HepG2 (cell line): ENCODE data around the gene SCGB1D1. TPM values are rescaled to one million over a fixed set of nuclear protein-coding genes. Genes with fewer than 3 reads are reported as not detected.

ENCODE experiments used
- ATAC-seq: fragments of 200-7000 bp; cut with Tn5 transposase; 3 replicates; pipeline ENCODE4 v1.9.1; 2020; ENCODE audit warnings: mild to moderate bottlenecking, moderate library complexity
- BruUV-seq: library from RNA; stranded (reverse); fragments of 400-500 nt; replicated peaks from 2 replicates; lab custom pipeline; 2021; lab: Mats Ljungman, UMichigan
- CTCF ChIA-PET: fragments of 300-600 bp; formaldehyde crosslinking; extraction: SDS; loops from one replicate; lab custom pipeline; 2021; ENCODE audit warnings: low total read pairs, inconsistent platforms, low intra/inter-chr PET ratio; lab: Yijun Ruan, JAX
- POLR2A ChIA-PET: fragments of 350-600 bp; sonication (Branson Sonifier 250); formaldehyde crosslinking; loops from one replicate; lab custom pipeline; 2020; ENCODE audit warnings: antibody characterized with exemption, inconsistent platforms; lab: Yijun Ruan, JAX
- DNase-seq: peaks from one replicate; pipeline ENCODE4 v3.0.0-alpha.2; 2015; ENCODE audit warnings: low spot score
- FAIRE-seq: peaks from 3 replicates; lab custom pipeline; 2011; peaks lifted over from hg19 to GRCh38; lab: Jason Lieb, UNC
- H2AFZ ChIP-seq: one replicate; pipeline ENCODE4 v1.6.1; 2011; ENCODE audit warnings: low read length, inconsistent platforms
- H3K27ac ChIP-seq: fragments of 300-600 bp; 3 replicates; pipeline ENCODE4 v1.8.0; 2011; ENCODE audit warnings: mixed run types, mild to moderate bottlenecking, mixed read lengths, low read length, inconsistent platforms; ENCODE audit not compliant: insufficient read depth; ENCODE audit errors: extremely low read length
- H3K27me3 ChIP-seq, 2 experiments: fragments of 200-600 bp in 1 of 2; 2 replicates in 1 of 2; 3 replicates in 1 of 2; pipeline versions ENCODE4 v1.6.0 to v1.8.0; 2011; ENCODE audit warnings: low read length in 2 of 2, mild to moderate bottlenecking in 2 of 2, moderate library complexity in 2 of 2, inconsistent platforms in 1 of 2; ENCODE audit not compliant: insufficient read depth in 2 of 2, control insufficient read depth in 1 of 2
- H3K36me3 ChIP-seq, 2 experiments: fragments of 200-600 bp in 1 of 2; replicated peaks in 1 of 2; 2 replicates in 1 of 2; 3 replicates in 1 of 2; pipeline versions ENCODE4 v1.5.1 to v1.8.0; 2011; ENCODE audit warnings: low read length in 2 of 2, inconsistent platforms in 1 of 2; ENCODE audit not compliant: insufficient read depth in 2 of 2, control insufficient read depth in 1 of 2
- H3K4me1 ChIP-seq: 2 replicates; pipeline ENCODE4 v1.5.1; 2012; ENCODE audit warnings: low read length, inconsistent platforms; ENCODE audit not compliant: insufficient read depth
- H3K4me2 ChIP-seq: 2 replicates; pipeline ENCODE4 v1.6.0; 2011; ENCODE audit warnings: low read depth, low read length, inconsistent platforms
- H3K4me3 ChIP-seq, 3 experiments: fragments of 200-600 bp in 1 of 3; sonication (generic), shearing (Covaris generic) in 1 of 3; replicated peaks in 1 of 3; 2 replicates each; pipeline ENCODE4 v1.5.1; 2011 to 2016; ENCODE audit warnings: low read length in 3 of 3, inconsistent platforms in 2 of 3, low read depth in 2 of 3, mild to moderate bottlenecking in 2 of 3, control low read depth in 1 of 3, mixed read lengths in 1 of 3; ENCODE audit not compliant: insufficient read depth in 1 of 3
- H3K79me2 ChIP-seq: one replicate; pipeline ENCODE4 v1.6.1; 2011; ENCODE audit warnings: low read length, inconsistent platforms; ENCODE audit not compliant: insufficient read depth
- H3K9ac ChIP-seq: 2 replicates; pipeline ENCODE4 v1.6.0; 2011; ENCODE audit warnings: mild to moderate bottlenecking, low read depth, low read length, inconsistent platforms; ENCODE audit not compliant: insufficient read depth
- H3K9me3 ChIP-seq: 2 replicates; pipeline ENCODE4 v1.5.1; 2012; ENCODE audit warnings: mild to moderate bottlenecking, low read length
- H4K20me1 ChIP-seq: 2 replicates; pipeline ENCODE4 v1.6.0; 2011; ENCODE audit warnings: inconsistent platforms, mild to moderate bottlenecking, low read length, moderate library complexity; ENCODE audit not compliant: insufficient read depth
- DNMT1 ChIP-seq: sonication (generic); formaldehyde crosslinking; IDR thresholded peaks from 2 replicates; pipeline ENCODE4 v1.5.1; 2020; ENCODE audit warnings: mild to moderate bottlenecking, missing genetic modification reagents
- HOXD1 ChIP-seq: sonication (generic); formaldehyde crosslinking; IDR thresholded peaks from 2 replicates; pipeline ENCODE4 v1.5.0; 2020; ENCODE audit warnings: missing genetic modification reagents
- KLF16 ChIP-seq, 2 experiments: sonication (generic) in 1 of 2; formaldehyde crosslinking in 1 of 2; IDR thresholded peaks; 2 replicates each; pipeline versions ENCODE4 v1.6.1 to v1.8.0; 2016 to 2023; ENCODE audit warnings: missing genetic modification reagents in 2 of 2, missing compliant biosample characterization in 1 of 2
- MAZ ChIP-seq, 2 experiments: sonication (generic) in 1 of 2; formaldehyde crosslinking in 1 of 2; IDR thresholded peaks; 2 replicates each; pipeline versions ENCODE4 v1.5.0 to v1.6.1; 2012 to 2020; ENCODE audit warnings: low read depth in 2 of 2, mild to moderate bottlenecking in 2 of 2, borderline replicate concordance in 1 of 2, improper control_type of control experiment in 1 of 2, low read length in 1 of 2, missing genetic modification reagents in 1 of 2, moderate library complexity in 1 of 2
- STAG1 ChIP-seq: sonication (generic); formaldehyde crosslinking; IDR thresholded peaks from 2 replicates; pipeline ENCODE4 v1.4.0; 2020; ENCODE audit warnings: missing genetic modification reagents
- TCF7L2 ChIP-seq: IDR thresholded peaks from 2 replicates; pipeline ENCODE4 v1.6.1; 2011; ENCODE audit warnings: mild to moderate bottlenecking, low read depth, low read length, moderate library complexity
- ZBTB21 ChIP-seq: sonication (generic); formaldehyde crosslinking; IDR thresholded peaks from 2 replicates; pipeline ENCODE4 v1.4.0; 2020; ENCODE audit warnings: missing genetic modification reagents
- ZBTB8A ChIP-seq: sonication (generic); formaldehyde crosslinking; IDR thresholded peaks from 2 replicates; pipeline ENCODE4 v1.4.0; 2020; ENCODE audit warnings: mild to moderate bottlenecking, low read depth, missing genetic modification reagents, borderline replicate concordance
- ZMYM3 ChIP-seq: sonication (generic); formaldehyde crosslinking; IDR thresholded peaks from 2 replicates; pipeline ENCODE4 v1.5.1; 2020; ENCODE audit warnings: mild to moderate bottlenecking, missing genetic modification reagents
- ZNF101 ChIP-seq: sonication (generic); formaldehyde crosslinking; IDR thresholded peaks from 2 replicates; pipeline ENCODE4 v1.4.0; 2020; ENCODE audit warnings: mild to moderate bottlenecking, low read depth, missing genetic modification reagents, borderline replicate concordance
- ZNF414 ChIP-seq: sonication (generic); formaldehyde crosslinking; IDR thresholded peaks from 2 replicates; pipeline ENCODE4 v1.5.0; 2020; ENCODE audit warnings: missing genetic modification reagents
- ZNF530 ChIP-seq: sonication (generic); formaldehyde crosslinking; IDR thresholded peaks from 2 replicates; pipeline ENCODE4 v1.5.0; 2020; ENCODE audit warnings: low read depth, mild to moderate bottlenecking, missing genetic modification reagents
- ZNF616 ChIP-seq: sonication (generic); formaldehyde crosslinking; IDR thresholded peaks from 2 replicates; pipeline ENCODE4 v1.5.0; 2020; ENCODE audit warnings: low read depth, mild to moderate bottlenecking, missing genetic modification reagents
- ZNF780A ChIP-seq: sonication (generic); formaldehyde crosslinking; IDR thresholded peaks from 2 replicates; pipeline ENCODE4 v1.8.0; 2022; ENCODE audit warnings: mild to moderate bottlenecking, missing genetic modification reagents, moderate library complexity
- ZSCAN29 ChIP-seq: sonication (generic); formaldehyde crosslinking; conservative IDR thresholded peaks from 2 replicates; pipeline ENCODE4 v1.4.0; 2020; ENCODE audit warnings: mild to moderate bottlenecking, missing genetic modification reagents
- WGBS: methylation state at CpG from one replicate; pipeline ENCODE4 v1.1.6; 2017; ENCODE audit warnings: low lambda C conversion rate; 5-methylcytosine and 5-hydroxymethylcytosine counted together
- in situ Hi-C: cut with HindIII; loops from 2 replicates; pipeline ENCODE4 v1.10.0; 2017; ENCODE audit warnings: low pct_unique_long_range_greater_than_20kb; ENCODE audit not compliant: extremely low pct_ligation_motif_present
- intact Hi-C: fragments of 100-400 bp; cut with micrococcal nuclease; formaldehyde crosslinking; loops from one replicate; pipeline ENCODE4 v1.10.0; 2022; ENCODE audit not compliant: unreplicated experiment
- polyA plus RNA-seq, 8 experiments: library from polyadenylated mRNA; depleted of rRNA in 3 of 8; stranded (reverse) in 7 of 8; unstranded in 1 of 8; fragments of >200 nt; fragmentation: Illumina TruSeq in 4 of 8; extraction: Trizol in 4 of 8; gene quantifications; 2 replicates each; pipeline versions ENCODE4 v1.2.1 to v1.2.3, GENCODE V29; 2011 to 2016; ENCODE audit warnings: low read depth in 4 of 8, missing spikeins in 1 of 8, mixed read lengths in 1 of 8; ENCODE audit not compliant: insufficient read depth in 1 of 8
- total RNA-seq, 5 experiments: library from RNA; depleted of rRNA; stranded (reverse); fragments of >200 nt; fragmentation: Illumina TruSeq; extraction: Trizol; gene quantifications; 2 replicates each; pipeline ENCODE4 v1.2.3, GENCODE V29; 2016; ENCODE audit warnings: low read depth in 1 of 5
- TF ChIP-seq, protein P1 (sequence below): sonication (generic); formaldehyde crosslinking; IDR thresholded peaks from 2 replicates; pipeline ENCODE4 v1.4.0; 2020; ENCODE audit warnings: mild to moderate bottlenecking, missing genetic modification reagents
- TF ChIP-seq, protein P2 (sequence below): sonication (generic); formaldehyde crosslinking; IDR thresholded peaks from 2 replicates; pipeline ENCODE4 v1.5.0; 2020; ENCODE audit warnings: missing genetic modification reagents

Gene SCGB1D1
- total and polyA plus RNA-seq, 2 of the 13 experiments (the other 11 are each of a cell fraction or from before 2014, with no cell fraction given): not detected

DNA sequence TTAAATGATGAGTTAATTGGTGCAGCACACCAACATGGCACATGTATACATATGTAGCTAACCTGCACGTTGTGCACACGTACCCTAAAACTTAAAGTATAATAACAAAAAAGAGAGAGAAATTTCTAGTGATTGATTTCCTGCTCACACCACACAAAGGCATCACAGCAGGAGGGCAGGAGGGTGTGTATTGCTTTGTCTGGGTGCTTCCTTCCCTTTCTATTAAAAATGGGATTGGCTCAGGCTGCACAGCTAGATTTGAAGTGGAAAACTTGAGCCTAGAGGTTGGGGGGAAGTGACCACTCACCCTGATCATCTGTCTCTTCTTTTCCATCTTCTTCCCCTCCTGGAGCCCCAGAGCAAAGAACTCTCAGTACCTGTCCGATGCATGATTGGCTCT, 51.1 kb downstream of the SCGB1D1 start:
- Histone ChIP-seq H3K36me3 (no peaks in the 10 kb centered on the region), H3K27me3 (peaks cover 0 to 22% of the 10 kb centered on the region in 2 experiments; a peak in 1 of 5 replicates), H3K4me1 (peaks cover 14% of the 10 kb centered on the region; the same call in 1 of the 2 replicates), H4K20me1 (no peaks in the 10 kb centered on the region), H3K4me2 (no peak overlapping the region), H3K4me3 (no peak overlapping the region), H3K27ac (no peak overlapping the region), H3K79me2 (no peaks in the 10 kb centered on the region), H3K9me3 (no peaks in the 10 kb centered on the region), H2AFZ (no peak overlapping the region), H3K9ac (no peak overlapping the region)
- TF ChIP-seq ZNF101: no peak
- no peak for TF ChIP-seq ZBTB8A
- TF ChIP-seq ZMYM3 (CRISPR knock-in tag): no peak
- TF ChIP-seq ZNF780A (CRISPR knock-in tag): no peak
- no peak for TF ChIP-seq ZNF414 (CRISPR knock-in tag)
- TF ChIP-seq, protein P1, sequence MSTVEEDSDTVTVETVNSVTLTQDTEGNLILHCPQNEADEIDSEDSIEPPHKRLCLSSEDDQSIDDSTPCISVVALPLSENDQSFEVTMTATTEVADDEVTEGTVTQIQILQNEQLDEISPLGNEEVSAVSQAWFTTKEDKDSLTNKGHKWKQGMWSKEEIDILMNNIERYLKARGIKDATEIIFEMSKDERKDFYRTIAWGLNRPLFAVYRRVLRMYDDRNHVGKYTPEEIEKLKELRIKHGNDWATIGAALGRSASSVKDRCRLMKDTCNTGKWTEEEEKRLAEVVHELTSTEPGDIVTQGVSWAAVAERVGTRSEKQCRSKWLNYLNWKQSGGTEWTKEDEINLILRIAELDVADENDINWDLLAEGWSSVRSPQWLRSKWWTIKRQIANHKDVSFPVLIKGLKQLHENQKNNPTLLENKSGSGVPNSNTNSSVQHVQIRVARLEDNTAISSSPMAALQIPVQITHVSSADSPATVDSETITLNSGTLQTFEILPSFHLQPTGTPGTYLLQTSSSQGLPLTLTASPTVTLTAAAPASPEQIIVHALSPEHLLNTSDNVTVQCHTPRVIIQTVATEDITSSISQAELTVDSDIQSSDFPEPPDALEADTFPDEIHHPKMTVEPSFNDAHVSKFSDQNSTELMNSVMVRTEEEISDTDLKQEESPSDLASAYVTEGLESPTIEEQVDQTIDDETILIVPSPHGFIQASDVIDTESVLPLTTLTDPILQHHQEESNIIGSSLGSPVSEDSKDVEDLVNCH (CRISPR knock-in tag): no peak
- TF ChIP-seq HOXD1 (CRISPR knock-in tag): no peak
- TF ChIP-seq, protein P2, sequence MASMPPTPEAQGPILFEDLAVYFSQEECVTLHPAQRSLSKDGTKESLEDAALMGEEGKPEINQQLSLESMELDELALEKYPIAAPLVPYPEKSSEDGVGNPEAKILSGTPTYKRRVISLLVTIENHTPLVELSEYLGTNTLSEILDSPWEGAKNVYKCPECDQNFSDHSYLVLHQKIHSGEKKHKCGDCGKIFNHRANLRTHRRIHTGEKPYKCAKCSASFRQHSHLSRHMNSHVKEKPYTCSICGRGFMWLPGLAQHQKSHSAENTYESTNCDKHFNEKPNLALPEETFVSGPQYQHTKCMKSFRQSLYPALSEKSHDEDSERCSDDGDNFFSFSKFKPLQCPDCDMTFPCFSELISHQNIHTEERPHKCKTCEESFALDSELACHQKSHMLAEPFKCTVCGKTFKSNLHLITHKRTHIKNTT (CRISPR knock-in tag): no peak
- TF ChIP-seq ZNF616 (CRISPR knock-in tag): no peak
- TF ChIP-seq ZNF530 (CRISPR knock-in tag): no peak
- TF ChIP-seq KLF16 (CRISPR knock-in tag; IDR thresholded peaks at IDR 0.05): no peak
- no peak for TF ChIP-seq ZBTB21 (CRISPR knock-in tag)
- TF ChIP-seq STAG1 (CRISPR knock-in tag): no peak
- no peak for TF ChIP-seq MAZ (IDR thresholded peaks at IDR 0.05; ENCODE audit: borderline replicate concordance, low read depth, low read length)
- TF ChIP-seq MAZ (CRISPR knock-in tag; IDR thresholded peaks at IDR 0.05; ENCODE audit: low read depth): no peak
- TF ChIP-seq TCF7L2: no peak
- no peak for TF ChIP-seq ZSCAN29 (CRISPR knock-in tag)
- TF ChIP-seq DNMT1 (CRISPR knock-in tag): no peak
- DNase-seq (no peak), ATAC-seq (no peak), FAIRE-seq (no peak)
- BruUV-seq: no TSS peak
- ChIA-PET POLR2A (no interaction called here), CTCF (no interaction called here)
- WGBS: 7% methylated on average over 3 of the region's 3 CpGs
- in situ Hi-C loops (loop anchor here (5.0 kb wide), 1 partner anchor 71 kb away; no protein-coding TSS in a partner anchor), intact Hi-C loops (no loop called here)
